Neuron (in vitro differentiated cells): ENCODE measurements around the gene PLCG1.

ENCODE experiments used
- H2AFZ ChIP-seq: one replicate; pipeline ENCODE4 v1.6.1; 2013; ENCODE audit warnings: low read depth, mild to moderate bottlenecking, inconsistent platforms, low read length, moderate library complexity
- H3K27me3 ChIP-seq: one replicate; pipeline ENCODE4 v1.6.1; 2013; ENCODE audit warnings: low read length; ENCODE audit not compliant: insufficient read depth
- H3K36me3 ChIP-seq: one replicate; pipeline ENCODE4 v1.6.1; 2013; ENCODE audit warnings: low read length; ENCODE audit not compliant: insufficient read depth
- H3K4me1 ChIP-seq: one replicate; pipeline ENCODE4 v1.6.1; 2013; ENCODE audit warnings: low read length; ENCODE audit not compliant: insufficient read depth
- H3K4me3 ChIP-seq: 2 replicates; pipeline ENCODE4 v1.5.1; 2013; ENCODE audit warnings: mild to moderate bottlenecking, low read length, moderate library complexity
- H3K9me3 ChIP-seq: one replicate; pipeline ENCODE4 v1.6.1; 2013; ENCODE audit warnings: low read length

The PLCG1 gene

GRCh38 chr20:41178495-41178894, 41.2 kb downstream of the PLCG1 start:
- H3K9me3 ChIP-seq = no peaks in the 10 kb centered on the region
- H3K36me3 ChIP-seq = peaks cover 58% of the 10 kb centered on the region
- H2AFZ ChIP-seq = no peak overlapping the region
- H3K27me3 ChIP-seq = no peaks in the 10 kb centered on the region
- H3K4me1 ChIP-seq = peaks cover 20% of the 10 kb centered on the region
- no peak overlapping the region for H3K4me3 ChIP-seq

DNA sequence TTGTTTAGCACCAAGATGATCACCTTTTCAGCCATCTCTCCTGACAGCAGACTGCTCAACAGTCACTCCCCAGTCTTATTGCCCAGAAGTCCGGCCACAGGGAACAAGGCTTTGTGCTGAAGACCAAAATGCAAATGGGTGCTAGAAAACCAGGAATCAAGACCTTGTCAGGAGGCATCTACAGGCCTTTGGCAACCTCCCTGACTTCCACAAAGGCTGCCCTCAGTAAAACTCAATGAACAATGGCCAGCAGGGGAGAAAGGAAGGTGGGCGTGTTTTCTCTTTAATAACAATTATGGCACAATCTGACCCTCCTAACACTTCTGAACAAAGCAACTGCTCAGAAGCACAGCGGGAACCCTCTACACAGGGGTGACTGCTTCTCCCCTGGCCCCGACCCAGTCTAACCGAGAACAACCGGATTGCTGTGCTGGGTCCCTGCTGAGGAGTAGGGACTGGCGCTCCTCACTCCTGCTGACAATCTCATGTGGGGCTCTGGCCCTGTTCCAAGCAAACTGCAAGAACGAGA, 41.6 kb downstream of the PLCG1 start:
- H3K36me3 ChIP-seq = peaks cover 53% of the 10 kb centered on the region
- H3K27me3 ChIP-seq = no peaks in the 10 kb centered on the region
- H3K4me1 ChIP-seq = peaks cover 20% of the 10 kb centered on the region
- H2AFZ ChIP-seq = no peak overlapping the region
- H3K9me3 ChIP-seq = no peaks in the 10 kb centered on the region
- no peak overlapping the region for H3K4me3 ChIP-seq

DNA sequence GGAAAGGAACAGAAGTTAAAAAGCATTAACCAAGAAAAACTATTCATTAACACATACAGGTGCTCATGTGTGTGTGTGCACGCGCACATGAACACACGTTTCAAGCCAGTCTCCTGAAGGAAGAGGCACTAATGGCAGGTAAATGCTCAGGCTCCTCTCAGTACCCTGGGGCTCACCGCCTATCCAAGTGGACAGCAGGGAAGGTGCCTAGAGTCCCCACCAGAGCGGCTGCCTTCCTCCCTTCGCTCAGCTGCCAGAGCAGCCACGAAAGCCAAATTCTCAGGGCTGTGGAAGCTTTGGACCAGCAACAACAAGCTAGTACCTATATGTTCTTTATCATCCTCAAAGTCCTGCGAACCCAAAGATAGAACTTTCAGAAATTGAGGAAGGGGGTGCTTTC, 42.6 kb downstream of the PLCG1 start:
- no peaks in the 10 kb centered on the region for H3K9me3 ChIP-seq
- H2AFZ ChIP-seq = no peak overlapping the region
- peaks cover 43% of the 10 kb centered on the region for H3K36me3 ChIP-seq
- H3K4me3 ChIP-seq = no peak overlapping the region
- H3K4me1 ChIP-seq = peaks cover 20% of the 10 kb centered on the region
- no peaks in the 10 kb centered on the region for H3K27me3 ChIP-seq

DNA sequence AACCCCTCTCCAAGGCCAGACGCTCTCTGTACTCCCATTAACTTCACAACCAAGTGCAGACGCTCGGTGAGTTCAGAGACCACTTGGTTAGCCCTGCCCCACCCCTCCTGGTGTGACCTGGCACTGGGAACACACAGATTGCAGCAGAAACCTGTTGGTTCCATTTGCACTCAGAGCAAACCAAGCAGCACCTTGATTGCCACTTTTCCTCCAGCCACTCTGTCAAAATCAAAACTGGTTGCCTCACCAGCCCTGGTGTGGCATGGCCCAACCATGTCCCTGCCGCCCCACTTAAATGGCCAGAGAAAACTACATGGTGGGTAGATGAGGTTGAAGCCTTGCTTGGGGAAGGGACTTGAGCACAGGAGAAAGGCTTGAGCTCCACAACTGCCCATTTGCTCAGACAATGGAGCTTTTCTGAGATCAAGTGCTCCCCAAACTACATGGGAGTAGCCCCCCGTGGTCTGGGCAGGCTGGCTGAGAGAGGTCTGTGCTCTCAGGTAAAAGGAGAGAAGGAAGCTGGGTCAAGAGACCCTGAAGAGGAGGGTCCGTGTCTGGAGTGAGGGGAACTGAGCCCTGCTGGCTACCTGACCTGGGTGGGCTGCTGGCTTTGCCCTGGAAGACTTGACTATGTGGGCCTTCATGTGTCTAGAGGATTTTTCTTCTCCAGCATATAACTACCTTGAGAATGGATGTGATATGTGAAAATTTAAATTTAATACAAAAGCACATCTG, 43.4 kb downstream of the PLCG1 start:
- Histone ChIP-seq H3K9me3 (no peaks in the 10 kb centered on the region), H3K36me3 (peaks cover 36% of the 10 kb centered on the region), H3K27me3 (no peaks in the 10 kb centered on the region), H2AFZ (no peak overlapping the region), H3K4me3 (no peak overlapping the region), H3K4me1 (peaks cover 20% of the 10 kb centered on the region)

GRCh38 chr20:41181567-41181966, 44.2 kb downstream of the PLCG1 start:
- Histone ChIP-seq H3K4me3 (no peak overlapping the region), H3K4me1 (peaks cover 20% of the 10 kb centered on the region), H3K36me3 (peaks cover 28% of the 10 kb centered on the region)

DNA sequence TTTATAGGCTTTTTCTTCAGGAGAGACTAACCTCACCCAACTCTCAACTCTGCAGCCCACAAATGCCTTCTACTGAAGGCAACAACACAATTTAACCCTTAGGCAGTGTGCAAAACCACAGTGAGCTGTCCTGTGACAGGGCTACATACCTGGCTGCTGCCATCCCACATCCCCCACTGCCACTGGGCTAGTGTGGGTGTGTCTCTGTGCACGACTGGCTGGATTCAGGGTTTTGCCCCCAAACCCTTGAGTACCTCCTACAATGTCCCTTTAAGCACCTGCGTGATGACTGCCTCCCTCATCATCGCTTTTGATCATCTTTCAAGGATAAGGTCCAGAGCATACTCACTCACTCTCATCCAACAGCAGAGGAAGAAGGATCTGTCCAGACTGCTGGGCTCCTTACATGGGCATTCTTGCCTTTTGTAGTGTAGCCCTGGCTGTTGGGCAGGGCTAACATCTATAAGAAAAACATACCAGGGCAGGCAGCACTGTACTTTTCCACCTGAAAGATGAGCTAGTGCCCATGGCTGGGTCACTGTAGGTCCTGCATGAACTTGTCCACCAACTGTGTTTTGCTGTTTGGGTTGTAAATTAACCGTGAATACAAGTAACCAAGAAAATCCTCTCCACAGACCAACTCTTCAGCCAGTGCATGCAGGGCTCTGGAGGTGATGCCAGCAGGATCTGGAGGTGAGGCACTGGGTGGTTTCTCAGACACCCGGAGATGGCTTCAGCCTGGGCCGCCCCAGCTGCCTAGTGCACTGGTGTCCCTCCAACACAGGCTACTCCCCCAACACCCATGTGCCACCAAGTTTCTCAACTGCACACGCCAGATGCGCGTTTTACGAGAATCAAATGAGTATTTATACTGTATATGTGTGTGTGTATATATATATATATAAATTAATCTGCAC, 45.2 kb downstream of the PLCG1 start:
- Histone ChIP-seq H3K4me1 (peaks cover 16% of the 10 kb centered on the region), H3K36me3 (peaks cover 18% of the 10 kb centered on the region), H3K4me3 (no peak overlapping the region)

More at GRCh38 chr20:41181567-41181966, 44.2 kb downstream of the PLCG1 start:
- no peaks in the 10 kb centered on the region for H3K27me3 ChIP-seq
- no peaks in the 10 kb centered on the region for H3K9me3 ChIP-seq
- H2AFZ ChIP-seq = no peak overlapping the region

GRCh38 chr20:41183391-41183790, 46.0 kb downstream of the PLCG1 start:
- H3K4me3 ChIP-seq = no peak overlapping the region
- no peak overlapping the region for H2AFZ ChIP-seq
- no peaks in the 10 kb centered on the region for H3K27me3 ChIP-seq
- H3K9me3 ChIP-seq = no peaks in the 10 kb centered on the region
- H3K4me1 ChIP-seq = peaks cover 9% of the 10 kb centered on the region
- H3K36me3 ChIP-seq = peaks cover 11% of the 10 kb centered on the region

More for the DNA sequence above, 45.2 kb downstream of the PLCG1 start:
- Histone ChIP-seq H3K27me3 (no peaks in the 10 kb centered on the region), H3K9me3 (no peaks in the 10 kb centered on the region), H2AFZ (no peak overlapping the region)

- no peak overlapping the region for H2AFZ ChIP-seq
Observed at GRCh38 chr20:41183831-41184230, 46.5 kb downstream of the PLCG1 start.

GRCh38 chr20:41185013-41185757, 47.8 kb downstream of the PLCG1 start:
- Histone ChIP-seq H3K27me3 (no peaks in the 10 kb centered on the region), H3K36me3 (peaks cover 2% of the 10 kb centered on the region), H3K9me3 (no peaks in the 10 kb centered on the region), H3K4me3 (no peak overlapping the region), H3K4me1 (no peaks in the 10 kb centered on the region), H2AFZ (no peak overlapping the region)

More at GRCh38 chr20:41183831-41184230, 46.5 kb downstream of the PLCG1 start:
- no peaks in the 10 kb centered on the region for H3K27me3 ChIP-seq
- H3K4me3 ChIP-seq = no peak overlapping the region
- no peaks in the 10 kb centered on the region for H3K9me3 ChIP-seq
- peaks cover 5% of the 10 kb centered on the region for H3K4me1 ChIP-seq
- peaks cover 6% of the 10 kb centered on the region for H3K36me3 ChIP-seq

DNA sequence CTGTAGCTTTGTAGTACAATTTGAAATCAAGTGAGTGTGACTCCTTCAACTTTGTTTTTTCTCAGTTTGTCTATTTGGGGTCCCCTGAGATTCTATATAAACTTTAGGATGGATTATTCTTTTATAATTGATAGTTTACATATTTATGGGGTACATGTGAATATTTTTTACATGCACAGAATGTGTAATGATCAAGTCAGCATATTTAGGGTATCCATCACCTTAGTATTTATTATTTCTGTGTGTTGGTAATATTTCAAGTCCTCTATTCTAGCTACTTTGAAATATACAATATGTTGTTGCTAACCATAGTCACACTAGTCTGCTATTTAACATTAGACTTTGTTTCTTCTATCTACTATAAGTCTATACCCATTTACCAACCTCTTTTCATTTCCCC, 50.3 kb downstream of the PLCG1 start:
- no peaks in the 10 kb centered on the region for H3K27me3 ChIP-seq
- peaks cover 3% of the 10 kb centered on the region for H3K9me3 ChIP-seq
- H3K4me1 ChIP-seq = no peaks in the 10 kb centered on the region
- H2AFZ ChIP-seq = no peak overlapping the region
- no peak overlapping the region for H3K4me3 ChIP-seq
- H3K36me3 ChIP-seq = no peaks in the 10 kb centered on the region

DNA sequence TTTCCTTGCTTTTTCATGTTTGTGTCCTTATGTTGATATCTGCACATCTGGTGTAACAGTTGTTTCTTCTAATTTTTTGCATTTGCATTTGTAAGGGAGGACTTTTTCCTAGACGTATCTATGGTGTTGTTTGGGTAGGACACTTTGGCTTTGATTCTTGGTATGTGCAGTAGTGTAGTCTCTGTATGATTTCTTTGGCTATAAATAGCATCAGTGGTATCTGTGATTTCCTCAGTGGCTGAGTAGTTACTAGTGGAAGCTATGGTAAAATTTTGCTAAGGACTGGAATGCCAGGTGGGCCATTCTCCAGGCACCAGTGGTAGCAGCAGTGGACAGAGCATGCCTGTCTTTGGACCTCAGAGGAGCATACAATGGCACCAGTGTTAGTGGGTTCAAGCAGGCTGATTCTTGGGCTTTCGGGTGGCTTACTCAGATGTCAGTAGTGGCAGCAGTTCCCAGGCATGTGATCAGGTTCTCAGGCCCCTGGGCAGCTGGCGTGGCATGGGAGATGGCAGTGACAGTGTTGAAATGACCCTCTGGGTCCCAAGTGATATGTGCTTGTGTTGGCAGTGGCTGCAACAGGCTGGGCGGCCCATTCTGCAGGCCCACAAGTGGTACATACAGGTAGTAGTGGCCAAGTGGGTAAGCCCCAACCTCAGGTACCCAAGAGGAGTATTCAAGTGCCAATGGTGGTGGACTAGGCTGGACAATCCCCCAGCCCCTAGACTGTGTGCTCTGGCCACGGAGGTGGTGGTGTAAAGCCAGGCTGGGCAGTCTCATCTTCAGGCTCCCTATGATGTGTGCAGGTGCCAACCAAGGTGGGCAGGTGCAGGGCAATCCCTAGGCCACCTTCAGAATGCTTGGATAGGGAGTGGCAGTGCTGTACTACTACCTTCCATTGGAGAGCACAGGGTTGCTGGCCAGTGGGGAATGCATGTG, 54.5 kb downstream of the PLCG1 start:
- Histone ChIP-seq H3K36me3 (peaks cover 2% of the 10 kb centered on the region), H3K27me3 (no peaks in the 10 kb centered on the region), H3K4me3 (no peak overlapping the region), H2AFZ (no peak overlapping the region), H3K4me1 (no peaks in the 10 kb centered on the region), H3K9me3 (peaks cover 3% of the 10 kb centered on the region)

DNA sequence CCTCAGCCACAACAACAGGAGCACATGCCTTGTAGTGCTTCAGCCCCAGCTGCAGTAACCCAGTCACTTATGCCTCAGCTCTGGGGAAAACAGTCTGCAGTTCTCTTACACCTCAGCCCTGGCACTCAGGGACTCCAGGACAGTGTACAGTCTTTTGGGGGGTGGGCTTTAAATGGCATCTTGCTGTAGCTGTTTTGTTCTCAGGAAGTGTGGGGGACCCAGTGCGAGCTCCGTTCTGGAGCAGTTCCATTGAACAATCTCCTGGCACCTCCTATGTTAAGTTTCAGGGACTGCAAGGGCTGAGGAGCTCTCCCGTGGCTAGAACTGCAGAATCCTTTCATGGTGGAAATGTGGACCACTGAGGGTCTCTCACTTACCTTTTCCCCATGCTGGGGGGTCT, 55.2 kb downstream of the PLCG1 start:
- peaks cover 3% of the 10 kb centered on the region for H3K36me3 ChIP-seq
- no peaks in the 10 kb centered on the region for H3K27me3 ChIP-seq
- peaks cover 3% of the 10 kb centered on the region for H3K9me3 ChIP-seq
- no peaks in the 10 kb centered on the region for H3K4me1 ChIP-seq
- H3K4me3 ChIP-seq = no peak overlapping the region
- no peak overlapping the region for H2AFZ ChIP-seq
